GM21447 (cell line): ENCODE measurements around the gene TPRG1.
"Not testable (repeated sequence)": the region's sequence is repeated elsewhere in the genome, so short reads cannot be mapped to it uniquely, and the experiment has no call there.

Experiments
- ATAC-seq: cut with Tn5 transposase; IDR thresholded peaks from one replicate; pipeline ENCODE4 v1.9.1; 2021; ENCODE audit not compliant: unreplicated experiment

TPRG1 gene

GRCh38 chr3:189308608-189309007, 136.8 kb downstream of the TPRG1 start:
- ATAC-seq, result no peak

GRCh38 chr3:189309400-189309975, 137.7 kb downstream of the TPRG1 start:
- ATAC-seq, result no peak

- ATAC-seq, result no peak
Measured at GRCh38 chr3:189311521-189311920, 139.8 kb downstream of the TPRG1 start.

DNA sequence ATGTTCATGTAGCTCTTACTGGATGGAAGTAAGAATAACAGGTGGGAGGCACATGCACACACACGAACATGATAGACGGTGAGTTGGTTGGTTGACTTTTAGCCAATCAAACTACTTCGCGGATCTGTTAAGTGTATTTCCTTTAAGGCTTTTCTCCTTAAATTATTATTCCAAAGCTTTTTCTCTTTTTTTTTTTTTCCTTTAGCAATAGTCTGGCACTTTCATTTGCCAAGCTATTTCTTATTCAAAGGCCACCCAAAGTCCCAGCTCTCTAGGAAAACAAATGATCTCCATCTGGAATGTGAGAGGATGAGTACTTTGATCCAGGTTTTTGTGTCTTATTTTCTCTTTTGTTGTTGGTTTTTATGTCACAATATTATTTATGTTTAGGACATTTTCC, 141.1 kb downstream of the TPRG1 start:
- ATAC-seq, result no peak

- no peak for ATAC-seq
Measured at GRCh38 chr3:189316296-189317019, 144.7 kb downstream of the TPRG1 start.

DNA sequence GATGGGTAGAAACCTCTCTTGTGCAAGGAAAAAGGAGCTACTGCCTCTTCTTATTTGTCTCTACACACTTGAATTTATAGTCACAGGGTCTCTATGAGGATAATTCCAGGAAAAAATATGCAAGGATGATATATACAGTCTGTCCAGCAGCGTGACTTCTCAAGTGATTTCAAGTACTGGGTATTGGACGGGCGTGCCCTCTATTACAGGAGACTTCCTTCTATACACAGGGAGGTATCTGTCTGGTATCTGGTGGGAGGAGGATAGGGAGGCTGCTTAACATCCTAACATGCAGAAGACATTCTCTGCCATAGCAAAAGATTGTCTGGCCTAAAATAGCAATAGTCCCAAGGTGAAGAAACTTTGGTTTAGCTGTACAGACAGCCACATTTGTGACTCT, 146.1 kb downstream of the TPRG1 start:
- ATAC-seq, result no peak

GRCh38 chr3:189320511-189320910, 148.7 kb downstream of the TPRG1 start:
- no peak for ATAC-seq

DNA sequence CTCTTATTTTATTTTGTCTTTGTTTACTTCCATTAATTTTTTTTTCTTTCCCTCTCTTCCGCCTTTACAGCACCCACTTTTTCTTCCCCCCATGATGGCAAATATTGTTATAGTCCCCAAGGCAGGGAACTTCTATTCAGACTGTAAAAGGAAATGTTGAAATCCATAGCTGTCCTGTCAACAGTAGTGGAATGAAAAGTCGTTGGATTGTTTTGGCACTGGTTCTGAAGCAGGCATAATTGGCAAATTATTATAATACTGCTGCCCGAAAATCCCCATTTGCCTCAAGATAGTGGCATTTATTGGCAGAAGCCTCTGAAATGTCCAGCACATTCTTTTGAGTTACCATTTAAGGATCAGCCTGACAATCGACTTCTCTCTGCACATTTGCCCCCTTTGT, 150.6 kb downstream of the TPRG1 start:
- ATAC-seq, result no peak

DNA sequence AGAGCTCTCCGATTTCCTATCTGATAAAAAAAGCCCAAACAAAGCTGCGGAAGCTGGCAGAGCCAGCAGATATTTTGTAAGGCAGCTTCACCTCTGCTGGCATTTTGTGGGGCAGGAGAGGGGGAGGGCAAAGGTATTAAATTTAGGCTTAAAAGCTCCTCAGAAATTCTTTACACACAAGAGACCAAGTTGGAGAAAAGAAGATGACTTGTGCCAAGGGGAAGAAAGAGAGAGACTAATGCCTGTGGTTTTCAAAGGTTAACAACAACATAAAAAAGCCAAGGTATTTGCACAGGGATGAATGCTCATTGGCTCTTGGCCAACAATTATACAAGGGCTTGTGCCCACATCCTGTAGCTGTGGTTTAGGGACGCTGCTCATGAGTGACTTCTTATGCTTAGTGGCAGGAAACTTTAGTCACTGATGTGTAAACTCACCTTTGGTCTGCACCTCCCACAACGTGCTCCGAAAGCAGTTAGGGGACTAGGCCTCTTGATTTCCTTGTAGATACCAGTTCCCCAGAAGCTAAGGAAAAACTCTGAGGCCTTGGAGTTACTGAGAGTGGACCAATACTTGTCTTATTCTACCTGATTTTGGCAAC, 152.9 kb downstream of the TPRG1 start:
- peak; percentile 100 for ATAC-seq

- ATAC-seq, result no peak
Measured at GRCh38 chr3:189325454-189325853, 153.7 kb downstream of the TPRG1 start.

DNA sequence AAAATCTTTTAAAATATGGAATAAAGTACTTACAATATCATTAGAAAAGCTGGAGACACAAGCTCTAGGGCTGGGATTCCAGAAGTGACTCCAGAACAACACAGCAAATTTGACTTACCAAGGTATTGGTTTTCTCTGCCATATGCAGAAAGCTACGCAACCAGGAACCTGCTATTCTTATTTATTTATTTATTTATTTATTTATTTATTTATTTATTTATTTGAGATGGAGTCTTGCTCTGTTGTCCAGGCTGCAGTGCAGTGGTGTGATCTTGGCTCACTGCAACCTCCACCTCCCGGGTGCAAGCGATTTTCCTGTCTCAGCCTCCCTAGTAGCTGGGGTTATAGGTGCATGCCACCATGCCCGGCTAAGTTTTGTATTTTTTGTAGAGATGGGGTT, 157.9 kb downstream of the TPRG1 start:
- ATAC-seq, result not testable (repeated sequence)

GRCh38 chr3:189330066-189330465, 158.3 kb downstream of the TPRG1 start:
- ATAC-seq, result no peak

DNA sequence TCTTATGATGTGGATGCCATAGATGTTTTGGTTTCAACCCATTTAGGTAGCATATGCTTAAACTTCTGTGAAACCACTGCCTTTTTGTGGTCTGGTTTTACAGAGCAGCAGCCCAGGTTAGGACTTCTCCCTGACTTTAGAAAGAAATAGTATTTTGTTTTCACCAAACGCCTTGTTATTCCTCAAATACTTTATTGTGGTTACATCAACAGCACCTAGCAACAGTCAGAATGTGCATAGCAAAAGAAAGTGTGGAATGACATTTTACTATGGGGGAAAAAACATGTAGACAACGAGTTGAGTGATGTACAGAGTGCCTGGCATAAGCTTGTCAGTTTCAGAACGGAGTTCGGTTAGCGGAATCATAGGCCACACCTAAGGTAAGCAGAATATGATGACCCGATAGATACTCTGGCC, 159.2 kb downstream of the TPRG1 start:
- ATAC-seq, result no peak

DNA sequence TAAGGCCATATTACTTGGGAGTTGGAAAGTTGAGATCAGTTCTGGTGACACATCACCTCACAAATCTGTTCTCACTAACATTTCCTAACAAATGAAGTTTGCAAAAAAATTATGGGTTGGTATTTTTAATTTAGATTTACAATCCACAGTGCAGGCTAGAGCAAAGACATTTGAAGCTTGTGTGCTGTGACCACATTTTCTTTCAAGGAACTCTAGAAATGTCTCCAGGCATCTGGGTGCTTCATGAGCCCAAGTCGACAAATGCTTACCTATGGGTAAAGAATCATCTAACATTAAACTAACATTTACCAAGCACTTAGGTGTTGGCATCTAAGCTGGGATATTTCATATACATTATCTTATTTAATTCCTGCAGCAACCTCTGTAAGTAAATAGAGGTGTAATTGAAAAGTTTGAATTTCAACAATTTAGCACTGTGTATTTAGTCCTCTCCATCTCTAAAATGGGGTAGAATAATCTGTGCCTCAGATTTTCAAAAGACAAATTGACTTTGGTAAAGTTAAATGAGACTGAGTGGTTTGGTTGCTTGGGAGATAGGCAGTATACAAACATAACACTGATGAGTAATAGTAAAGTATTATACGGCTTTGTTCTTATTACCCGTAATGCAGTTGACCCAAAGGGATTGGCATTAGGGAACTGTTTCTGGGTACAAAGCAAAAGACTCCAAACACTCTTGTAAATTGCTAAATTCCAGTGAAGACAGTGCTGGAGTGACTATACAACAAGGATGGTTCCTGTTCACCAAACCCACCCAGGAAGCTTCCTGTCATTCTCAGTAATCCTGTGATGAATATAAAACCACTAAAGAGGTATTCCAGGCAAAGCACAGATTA, 162.5 kb downstream of the TPRG1 start:
- no peak for ATAC-seq

GRCh38 chr3:189337673-189338091, 165.9 kb downstream of the TPRG1 start:
- ATAC-seq, result no peak

- ATAC-seq, result no peak
Measured at GRCh38 chr3:189338366-189338765, 166.6 kb downstream of the TPRG1 start.

DNA sequence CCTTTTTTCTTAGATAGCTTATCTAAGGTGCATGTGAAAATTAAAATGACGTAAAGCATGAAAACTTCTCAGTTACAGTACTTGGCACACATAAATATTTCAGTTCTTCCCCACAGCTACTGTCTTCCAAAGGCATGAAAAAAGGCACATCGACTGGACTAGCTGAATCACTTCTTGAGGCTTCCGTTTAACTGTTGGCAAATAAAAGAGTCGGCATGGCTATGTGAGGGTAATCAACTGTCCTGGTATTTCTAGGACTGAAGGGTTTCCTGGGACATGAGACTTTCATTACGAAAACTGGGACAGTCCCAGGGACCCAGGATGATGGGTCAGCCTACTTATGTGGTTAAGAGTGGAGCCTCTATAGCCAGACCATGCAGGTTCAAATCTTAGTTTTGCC, 168.2 kb downstream of the TPRG1 start:
- no peak for ATAC-seq

DNA sequence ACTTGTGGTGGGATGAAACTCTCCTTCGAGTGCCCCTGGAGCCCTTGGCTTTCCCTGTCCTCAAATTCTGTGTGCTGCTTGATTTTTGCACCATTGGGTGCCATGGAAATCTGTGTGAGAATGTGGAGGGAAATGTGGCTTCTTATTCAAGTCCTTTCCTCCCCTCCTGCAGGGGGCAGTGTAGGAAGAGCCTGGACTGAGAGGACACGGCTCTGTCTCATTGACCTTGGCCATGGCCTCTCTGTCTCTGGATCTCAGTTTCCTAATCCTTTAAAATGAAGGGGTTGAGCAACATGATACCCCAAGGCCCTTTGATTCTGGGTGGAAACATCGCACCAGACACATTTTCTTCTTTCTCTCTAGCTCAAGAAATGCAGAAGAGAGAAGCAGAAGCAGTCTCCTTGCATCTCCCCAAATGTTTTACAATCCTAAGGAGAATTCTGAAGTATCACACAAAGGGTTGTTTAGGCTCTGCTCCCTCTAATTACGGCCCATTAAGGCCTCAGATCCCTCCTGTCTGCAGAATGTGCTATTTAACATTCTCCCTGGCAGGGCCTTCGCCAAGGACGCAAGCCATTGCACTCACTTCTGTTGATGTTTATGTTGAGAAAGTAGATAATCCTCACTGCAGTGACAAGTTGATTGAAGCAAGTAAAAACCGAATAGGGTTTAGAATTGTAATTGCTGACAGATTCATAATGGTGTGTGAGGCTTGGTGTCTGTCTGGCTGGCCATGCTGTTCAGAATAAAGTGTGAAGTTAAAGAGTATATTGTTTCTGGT, 169.1 kb downstream of the TPRG1 start:
- no peak for ATAC-seq

DNA sequence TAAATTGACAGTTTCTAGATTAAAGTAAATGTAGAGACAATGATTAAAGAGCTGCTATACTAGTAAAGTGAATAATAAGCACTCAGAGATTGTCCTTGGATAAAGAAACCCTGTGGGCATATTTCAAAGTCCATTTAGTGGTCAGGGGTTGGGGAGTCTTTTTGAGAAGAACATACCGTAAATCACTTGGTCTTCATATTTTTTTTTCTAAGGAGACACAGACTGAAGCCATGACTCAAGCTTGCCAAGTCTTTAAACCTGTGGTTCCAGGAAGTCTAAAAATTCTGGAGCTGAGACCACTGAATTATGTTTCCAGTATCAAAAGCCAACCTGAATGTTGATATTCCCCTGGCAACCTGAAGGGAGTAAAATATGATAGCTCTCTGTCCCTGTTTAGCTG, 171.0 kb downstream of the TPRG1 start:
- no peak for ATAC-seq

DNA sequence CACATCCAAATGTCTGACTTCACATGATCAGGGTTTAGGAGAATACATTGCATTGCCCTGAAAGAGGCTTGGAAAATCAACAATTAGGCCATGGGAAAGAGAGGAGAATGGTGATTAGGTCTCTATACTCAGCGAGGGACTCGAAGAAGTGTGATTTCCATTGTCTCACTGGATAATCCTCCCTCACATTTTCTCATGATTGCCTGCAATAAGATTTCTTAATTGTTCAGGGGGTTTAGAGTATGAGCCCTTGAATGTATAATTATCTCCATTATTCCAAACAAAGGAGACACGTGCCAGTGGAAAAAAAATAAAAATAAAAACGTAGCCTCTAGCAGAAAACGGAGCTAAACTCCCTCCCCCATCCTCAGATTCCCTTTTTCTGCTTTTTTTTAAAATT, 173.2 kb downstream of the TPRG1 start:
- ATAC-seq, result no peak

- no peak for ATAC-seq
Measured at GRCh38 chr3:189349772-189350171, 178.0 kb downstream of the TPRG1 start.
